HepG2 (cell line): ENCODE data around the gene SERINC5. TPM values are rescaled to one million over a fixed set of nuclear protein-coding genes. Genes with fewer than 3 reads are reported as not detected.

ENCODE experiments used
- HOXA3 ChIP-seq: sonication (generic); formaldehyde crosslinking; IDR thresholded peaks from 2 replicates; pipeline ENCODE4 v1.5.0; 2020; ENCODE audit warnings: missing genetic modification reagents
- MED1 ChIP-seq: sonication (generic); formaldehyde crosslinking; IDR thresholded peaks from 2 replicates; pipeline ENCODE4 v1.4.0; 2020; ENCODE audit warnings: missing genetic modification reagents
- MXD4 ChIP-seq: IDR thresholded peaks from 2 replicates; pipeline ENCODE4 v1.6.1; 2016; ENCODE audit warnings: mild to moderate bottlenecking, missing biosample characterization, missing genetic modification reagents
- PITX1 ChIP-seq: sonication (generic); formaldehyde crosslinking; IDR thresholded peaks from 2 replicates; pipeline ENCODE4 v1.5.1; 2020; ENCODE audit warnings: mild to moderate bottlenecking, missing genetic modification reagents
- RBAK ChIP-seq: sonication (generic); formaldehyde crosslinking; IDR thresholded peaks from 2 replicates; pipeline ENCODE4 v1.5.1; 2020; ENCODE audit warnings: mild to moderate bottlenecking, missing genetic modification reagents
- RFX5 ChIP-seq: IDR thresholded peaks from 2 replicates; pipeline ENCODE4 v1.6.1; 2011; ENCODE audit warnings: low read depth, low read length, improper control_type of control experiment
- SNRNP70 ChIP-seq: fragments of 200-400 bp; formaldehyde crosslinking; IDR thresholded peaks from 2 replicates; pipeline ENCODE4 v1.6.1; 2017; ENCODE audit warnings: mild to moderate bottlenecking, low read depth, low read length, moderate library complexity
- SOX5 ChIP-seq: IDR thresholded peaks from 2 replicates; pipeline ENCODE4 v1.6.1; 2016; ENCODE audit warnings: borderline replicate concordance
- ZNF354B ChIP-seq: sonication (generic); formaldehyde crosslinking; IDR thresholded peaks from 2 replicates; pipeline ENCODE4 v1.8.0; 2022; ENCODE audit warnings: mild to moderate bottlenecking, missing genetic modification reagents
- ZNF382 ChIP-seq: sonication (generic); formaldehyde crosslinking; IDR thresholded peaks from 2 replicates; pipeline ENCODE4 v1.5.0; 2020; ENCODE audit warnings: missing genetic modification reagents, mild to moderate bottlenecking, borderline replicate concordance
- ZNF674 ChIP-seq: sonication (generic); formaldehyde crosslinking; IDR thresholded peaks from 2 replicates; pipeline ENCODE4 v1.5.0; 2020; ENCODE audit warnings: low read depth, mild to moderate bottlenecking, missing genetic modification reagents
- ZNF747 ChIP-seq: sonication (generic); formaldehyde crosslinking; IDR thresholded peaks from 2 replicates; pipeline ENCODE4 v1.8.1; 2023; ENCODE audit warnings: missing genetic modification reagents, mild to moderate bottlenecking, borderline replicate concordance
- polyA plus RNA-seq, 8 experiments: library from polyadenylated mRNA; depleted of rRNA in 3 of 8; stranded (reverse) in 7 of 8; unstranded in 1 of 8; fragments of >200 nt; fragmentation: Illumina TruSeq in 4 of 8; extraction: Trizol in 4 of 8; gene quantifications; 2 replicates each; pipeline versions ENCODE4 v1.2.1 to v1.2.3, GENCODE V29; 2011 to 2016; ENCODE audit warnings: low read depth in 4 of 8, missing spikeins in 1 of 8, mixed read lengths in 1 of 8; ENCODE audit not compliant: insufficient read depth in 1 of 8
- total RNA-seq, 5 experiments: library from RNA; depleted of rRNA; stranded (reverse); fragments of >200 nt; fragmentation: Illumina TruSeq; extraction: Trizol; gene quantifications; 2 replicates each; pipeline ENCODE4 v1.2.3, GENCODE V29; 2016; ENCODE audit warnings: low read depth in 1 of 5
- TF ChIP-seq, protein P1 (sequence below): sonication (generic); formaldehyde crosslinking; conservative IDR thresholded peaks from 2 replicates; pipeline ENCODE4 v1.4.0; 2020; ENCODE audit warnings: missing genetic modification reagents
- TF ChIP-seq, protein P2 (sequence below): sonication (generic); formaldehyde crosslinking; IDR thresholded peaks from 2 replicates; pipeline ENCODE4 v1.4.0; 2020; ENCODE audit warnings: missing genetic modification reagents, borderline replicate concordance
- TF ChIP-seq, protein P3 (sequence below): sonication (generic); formaldehyde crosslinking; IDR thresholded peaks from 2 replicates; pipeline ENCODE4 v1.4.0; 2020; ENCODE audit warnings: low read depth, missing genetic modification reagents
- TF ChIP-seq, protein P4 (sequence below): sonication (generic); formaldehyde crosslinking; IDR thresholded peaks from 2 replicates; pipeline ENCODE4 v1.4.0; 2020; ENCODE audit warnings: missing genetic modification reagents; ENCODE audit errors: not compliant biosample characterization
- TF ChIP-seq, protein P5 (sequence below): sonication (generic); formaldehyde crosslinking; IDR thresholded peaks from 2 replicates; pipeline ENCODE4 v1.5.0; 2020; ENCODE audit warnings: missing genetic modification reagents
- TF ChIP-seq, protein P6 (sequence below): IDR thresholded peaks from 2 replicates; pipeline ENCODE4 v1.6.1; 2016; ENCODE audit warnings: missing genetic modification reagents, missing compliant biosample characterization

The SERINC5 gene
- total and polyA plus RNA-seq, 2 of the 13 experiments (the other 11 are each of a cell fraction or from before 2014, with no cell fraction given) = 17.3 to 22.8 TPM

DNA sequence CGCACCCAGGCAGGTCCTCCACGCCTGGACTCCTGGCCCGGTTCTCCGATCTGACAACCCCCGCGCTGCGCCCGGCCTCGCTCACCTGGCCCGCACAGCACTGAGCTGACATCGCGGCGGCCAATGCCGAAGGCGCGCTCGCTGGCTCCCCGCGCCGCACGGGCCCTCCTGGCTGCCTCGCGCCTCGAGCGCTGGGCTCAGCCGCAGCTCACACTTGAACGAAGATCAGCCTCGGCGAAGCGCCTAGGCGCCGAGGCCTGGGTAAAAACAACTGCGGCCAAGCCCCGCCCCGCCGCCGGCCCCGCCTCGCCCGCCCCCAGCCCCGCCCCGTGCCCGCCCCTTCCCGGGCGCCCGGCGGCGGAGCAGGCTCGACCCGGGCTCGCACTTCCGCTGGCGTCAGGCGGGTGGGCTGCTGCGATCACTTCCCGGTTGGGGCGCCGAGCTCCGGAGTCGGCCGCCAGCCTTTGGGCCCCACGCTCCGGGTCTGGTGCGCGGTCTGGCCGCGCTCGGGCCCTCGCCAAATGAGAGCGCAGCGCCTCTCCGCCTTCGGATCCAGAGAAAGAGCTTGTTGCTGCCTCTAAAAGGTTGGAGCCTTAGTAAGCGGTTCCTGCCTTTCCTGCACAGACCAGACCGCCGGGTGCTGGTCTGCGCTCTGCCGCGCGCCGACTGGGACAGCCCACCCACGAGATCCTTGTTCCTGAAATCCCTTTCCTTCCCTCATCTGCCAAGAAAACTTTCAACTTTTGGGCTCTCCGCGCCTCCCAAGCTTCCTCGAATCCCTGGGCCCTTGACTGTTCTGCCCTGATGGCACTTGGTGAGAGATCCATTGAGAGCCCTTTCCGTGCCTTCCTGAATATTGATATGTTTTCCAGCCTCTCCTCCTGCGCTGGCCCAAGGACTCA lies at the start of gene SERINC5 (continued):
- TF ChIP-seq ZNF382 = no peak
- TF ChIP-seq, protein P1, sequence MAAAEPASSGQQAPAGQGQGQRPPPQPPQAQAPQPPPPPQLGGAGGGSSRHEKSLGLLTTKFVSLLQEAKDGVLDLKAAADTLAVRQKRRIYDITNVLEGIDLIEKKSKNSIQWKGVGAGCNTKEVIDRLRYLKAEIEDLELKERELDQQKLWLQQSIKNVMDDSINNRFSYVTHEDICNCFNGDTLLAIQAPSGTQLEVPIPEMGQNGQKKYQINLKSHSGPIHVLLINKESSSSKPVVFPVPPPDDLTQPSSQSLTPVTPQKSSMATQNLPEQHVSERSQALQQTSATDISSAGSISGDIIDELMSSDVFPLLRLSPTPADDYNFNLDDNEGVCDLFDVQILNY (CRISPR knock-in tag) = no peak
- TF ChIP-seq, protein P2, sequence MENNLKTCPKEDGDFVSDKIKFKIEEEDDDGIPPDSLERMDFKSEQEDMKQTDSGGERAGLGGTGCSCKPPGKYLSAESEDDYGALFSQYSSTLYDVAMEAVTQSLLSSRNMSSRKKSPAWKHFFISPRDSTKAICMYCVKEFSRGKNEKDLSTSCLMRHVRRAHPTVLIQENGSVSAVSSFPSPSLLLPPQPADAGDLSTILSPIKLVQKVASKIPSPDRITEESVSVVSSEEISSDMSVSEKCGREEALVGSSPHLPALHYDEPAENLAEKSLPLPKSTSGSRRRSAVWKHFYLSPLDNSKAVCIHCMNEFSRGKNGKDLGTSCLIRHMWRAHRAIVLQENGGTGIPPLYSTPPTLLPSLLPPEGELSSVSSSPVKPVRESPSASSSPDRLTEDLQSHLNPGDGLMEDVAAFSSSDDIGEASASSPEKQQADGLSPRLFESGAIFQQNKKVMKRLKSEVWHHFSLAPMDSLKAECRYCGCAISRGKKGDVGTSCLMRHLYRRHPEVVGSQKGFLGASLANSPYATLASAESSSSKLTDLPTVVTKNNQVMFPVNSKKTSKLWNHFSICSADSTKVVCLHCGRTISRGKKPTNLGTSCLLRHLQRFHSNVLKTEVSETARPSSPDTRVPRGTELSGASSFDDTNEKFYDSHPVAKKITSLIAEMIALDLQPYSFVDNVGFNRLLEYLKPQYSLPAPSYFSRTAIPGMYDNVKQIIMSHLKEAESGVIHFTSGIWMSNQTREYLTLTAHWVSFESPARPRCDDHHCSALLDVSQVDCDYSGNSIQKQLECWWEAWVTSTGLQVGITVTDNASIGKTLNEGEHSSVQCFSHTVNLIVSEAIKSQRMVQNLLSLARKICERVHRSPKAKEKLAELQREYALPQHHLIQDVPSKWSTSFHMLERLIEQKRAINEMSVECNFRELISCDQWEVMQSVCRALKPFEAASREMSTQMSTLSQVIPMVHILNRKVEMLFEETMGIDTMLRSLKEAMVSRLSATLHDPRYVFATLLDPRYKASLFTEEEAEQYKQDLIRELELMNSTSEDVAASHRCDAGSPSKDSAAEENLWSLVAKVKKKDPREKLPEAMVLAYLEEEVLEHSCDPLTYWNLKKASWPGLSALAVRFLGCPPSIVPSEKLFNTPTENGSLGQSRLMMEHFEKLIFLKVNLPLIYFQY (CRISPR knock-in tag) = peak; percentile 6; the same call in 1 of the 2 replicates
- TF ChIP-seq RBAK (CRISPR knock-in tag) = no peak
- TF ChIP-seq, protein P3, sequence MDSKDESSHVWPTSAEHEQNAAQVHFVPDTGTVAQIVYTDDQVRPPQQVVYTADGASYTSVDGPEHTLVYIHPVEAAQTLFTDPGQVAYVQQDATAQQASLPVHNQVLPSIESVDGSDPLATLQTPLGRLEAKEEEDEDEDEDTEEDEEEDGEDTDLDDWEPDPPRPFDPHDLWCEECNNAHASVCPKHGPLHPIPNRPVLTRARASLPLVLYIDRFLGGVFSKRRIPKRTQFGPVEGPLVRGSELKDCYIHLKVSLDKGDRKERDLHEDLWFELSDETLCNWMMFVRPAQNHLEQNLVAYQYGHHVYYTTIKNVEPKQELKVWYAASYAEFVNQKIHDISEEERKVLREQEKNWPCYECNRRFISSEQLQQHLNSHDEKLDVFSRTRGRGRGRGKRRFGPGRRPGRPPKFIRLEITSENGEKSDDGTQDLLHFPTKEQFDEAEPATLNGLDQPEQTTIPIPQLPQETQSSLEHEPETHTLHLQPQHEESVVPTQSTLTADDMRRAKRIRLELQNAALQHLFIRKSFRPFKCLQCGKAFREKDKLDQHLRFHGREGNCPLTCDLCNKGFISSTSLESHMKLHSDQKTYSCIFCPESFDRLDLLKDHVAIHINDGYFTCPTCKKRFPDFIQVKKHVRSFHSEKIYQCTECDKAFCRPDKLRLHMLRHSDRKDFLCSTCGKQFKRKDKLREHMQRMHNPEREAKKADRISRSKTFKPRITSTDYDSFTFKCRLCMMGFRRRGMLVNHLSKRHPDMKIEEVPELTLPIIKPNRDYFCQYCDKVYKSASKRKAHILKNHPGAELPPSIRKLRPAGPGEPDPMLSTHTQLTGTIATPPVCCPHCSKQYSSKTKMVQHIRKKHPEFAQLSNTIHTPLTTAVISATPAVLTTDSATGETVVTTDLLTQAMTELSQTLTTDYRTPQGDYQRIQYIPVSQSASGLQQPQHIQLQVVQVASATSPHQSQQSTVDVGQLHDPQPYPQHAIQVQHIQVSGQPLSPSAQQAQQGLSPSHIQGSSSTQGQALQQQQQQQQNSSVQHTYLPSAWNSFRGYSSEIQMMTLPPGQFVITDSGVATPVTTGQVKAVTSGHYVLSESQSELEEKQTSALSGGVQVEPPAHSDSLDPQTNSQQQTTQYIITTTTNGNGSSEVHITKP = no peak
- TF ChIP-seq, protein P4, sequence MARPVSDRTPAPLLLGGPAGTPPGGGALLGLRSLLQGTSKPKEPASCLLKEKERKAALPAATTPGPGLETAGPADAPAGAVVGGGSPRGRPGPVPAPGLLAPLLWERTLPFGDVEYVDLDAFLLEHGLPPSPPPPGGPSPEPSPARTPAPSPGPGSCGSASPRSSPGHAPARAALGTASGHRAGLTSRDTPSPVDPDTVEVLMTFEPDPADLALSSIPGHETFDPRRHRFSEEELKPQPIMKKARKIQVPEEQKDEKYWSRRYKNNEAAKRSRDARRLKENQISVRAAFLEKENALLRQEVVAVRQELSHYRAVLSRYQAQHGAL (CRISPR knock-in tag) = no peak
- TF ChIP-seq, protein P5, sequence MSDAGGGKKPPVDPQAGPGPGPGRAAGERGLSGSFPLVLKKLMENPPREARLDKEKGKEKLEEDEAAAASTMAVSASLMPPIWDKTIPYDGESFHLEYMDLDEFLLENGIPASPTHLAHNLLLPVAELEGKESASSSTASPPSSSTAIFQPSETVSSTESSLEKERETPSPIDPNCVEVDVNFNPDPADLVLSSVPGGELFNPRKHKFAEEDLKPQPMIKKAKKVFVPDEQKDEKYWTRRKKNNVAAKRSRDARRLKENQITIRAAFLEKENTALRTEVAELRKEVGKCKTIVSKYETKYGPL (CRISPR knock-in tag) = peak; percentile 69; the same call in 1 of the 2 replicates
- peak; percentile 34; the same call in 1 of the 2 replicates for TF ChIP-seq MXD4
- peak; percentile 87 for TF ChIP-seq ZNF747 (CRISPR knock-in tag)
- no peak for TF ChIP-seq ZNF354B (CRISPR knock-in tag)
- TF ChIP-seq HOXA3 = peak; percentile 81
- no peak for TF ChIP-seq PITX1 (CRISPR knock-in tag)
- TF ChIP-seq, protein P6, sequence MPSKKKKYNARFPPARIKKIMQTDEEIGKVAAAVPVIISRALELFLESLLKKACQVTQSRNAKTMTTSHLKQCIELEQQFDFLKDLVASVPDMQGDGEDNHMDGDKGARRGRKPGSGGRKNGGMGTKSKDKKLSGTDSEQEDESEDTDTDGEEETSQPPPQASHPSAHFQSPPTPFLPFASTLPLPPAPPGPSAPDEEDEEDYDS (CRISPR knock-in tag) = peak; percentile 89
- peak; percentile 35; the same call in 1 of the 2 replicates for TF ChIP-seq SOX5 (CRISPR knock-in tag)
- no peak for TF ChIP-seq RFX5
- no peak for TF ChIP-seq SNRNP70
- no peak for TF ChIP-seq ZNF674 (CRISPR knock-in tag)
- TF ChIP-seq MED1 (CRISPR knock-in tag) = peak; percentile 76
